Measurements from ENCODE around the gene TEX2. TPM values are rescaled to one million over a fixed set of nuclear protein-coding genes. Genes with fewer than 3 reads are reported as not detected.
"Not testable (repeated sequence)": the region's sequence is repeated elsewhere in the genome, so short reads cannot be mapped to it uniquely, and the experiment has no call there.

Gene TEX2
- total RNA-seq, 1 experiment from 2014 or later: 22.7 TPM

DNA sequence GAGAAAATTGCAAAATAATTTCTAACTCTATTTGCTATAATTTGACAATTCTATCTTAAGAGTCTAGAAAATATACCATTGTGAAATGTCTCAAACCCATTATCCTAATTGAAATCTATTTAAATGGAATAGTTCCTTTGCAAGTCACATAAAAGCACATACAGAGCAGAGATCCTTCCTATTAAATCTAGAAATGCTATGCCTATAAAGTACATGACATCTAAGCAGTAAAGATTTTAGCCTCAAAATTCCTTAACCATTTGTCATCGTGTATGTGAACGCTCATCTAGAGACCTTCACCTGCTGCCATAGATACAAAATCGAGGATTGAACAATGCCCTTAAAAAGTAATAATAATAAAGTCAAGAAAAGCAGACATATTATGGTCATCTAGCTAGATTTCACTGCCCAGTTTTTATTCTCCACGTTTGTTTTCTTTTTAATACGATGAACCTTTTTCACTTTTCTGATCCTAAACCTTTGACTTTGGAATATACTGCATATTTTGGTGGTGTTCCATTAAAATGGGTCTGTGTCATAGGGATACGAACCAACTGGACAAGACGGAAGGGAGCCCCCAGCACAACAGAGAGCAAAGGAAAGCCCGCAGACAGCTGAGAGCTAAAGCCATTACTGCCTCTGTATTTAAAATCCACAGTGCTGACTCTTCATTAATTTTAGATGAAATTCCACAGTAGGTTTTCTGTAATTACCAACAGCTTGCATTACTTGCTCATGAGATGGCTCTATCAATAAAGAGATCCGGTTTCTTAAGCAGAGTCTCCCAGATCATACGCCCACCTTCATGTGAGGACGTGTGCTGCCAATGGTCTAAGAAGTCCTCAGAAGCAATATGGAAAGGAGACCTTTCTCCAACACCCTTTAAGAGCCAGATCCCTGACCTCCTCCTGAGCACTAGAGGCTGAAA lies 17.6 kb downstream of the TEX2 start:
- in situ Hi-C loops (cut with HindIII; ENCODE audit: low sequenced_read_pairs): no loop called here
- no peak for DNase-seq (ENCODE audit: low spot score)

DNA sequence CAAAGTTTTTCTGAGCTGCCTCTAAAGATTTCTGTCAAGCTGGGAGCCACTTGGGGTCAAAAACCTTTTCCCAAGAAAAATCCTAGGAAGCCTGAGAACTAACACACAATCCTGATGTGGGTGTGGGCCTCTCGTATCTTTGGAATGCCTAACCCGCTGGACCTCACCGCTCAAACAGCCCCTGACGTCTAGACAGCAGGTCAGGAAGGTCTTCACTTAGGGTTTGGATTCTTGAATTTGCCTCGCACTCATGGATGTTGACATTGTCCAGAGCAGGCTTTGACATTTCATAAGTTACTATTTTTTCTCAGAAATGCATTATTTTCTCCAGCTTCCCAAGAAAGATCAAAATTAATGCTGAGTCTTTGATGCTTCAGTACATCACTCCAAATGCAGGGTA lies 18.9 kb downstream of the TEX2 start:
- in situ Hi-C loops (cut with HindIII; ENCODE audit: low sequenced_read_pairs): no loop called here
- no peak for DNase-seq (ENCODE audit: low spot score)

- no peak for DNase-seq (ENCODE audit: low spot score)
- in situ Hi-C loops (cut with HindIII; ENCODE audit: low sequenced_read_pairs): no loop called here
Measured at GRCh38 chr17:64243340-64243739, 19.7 kb downstream of the TEX2 start.

GRCh38 chr17:64242633-64243032 lies 20.4 kb downstream of the TEX2 start:
- in situ Hi-C loops (cut with HindIII; ENCODE audit: low sequenced_read_pairs): no loop called here
- DNase-seq (ENCODE audit: low spot score): no peak

DNA sequence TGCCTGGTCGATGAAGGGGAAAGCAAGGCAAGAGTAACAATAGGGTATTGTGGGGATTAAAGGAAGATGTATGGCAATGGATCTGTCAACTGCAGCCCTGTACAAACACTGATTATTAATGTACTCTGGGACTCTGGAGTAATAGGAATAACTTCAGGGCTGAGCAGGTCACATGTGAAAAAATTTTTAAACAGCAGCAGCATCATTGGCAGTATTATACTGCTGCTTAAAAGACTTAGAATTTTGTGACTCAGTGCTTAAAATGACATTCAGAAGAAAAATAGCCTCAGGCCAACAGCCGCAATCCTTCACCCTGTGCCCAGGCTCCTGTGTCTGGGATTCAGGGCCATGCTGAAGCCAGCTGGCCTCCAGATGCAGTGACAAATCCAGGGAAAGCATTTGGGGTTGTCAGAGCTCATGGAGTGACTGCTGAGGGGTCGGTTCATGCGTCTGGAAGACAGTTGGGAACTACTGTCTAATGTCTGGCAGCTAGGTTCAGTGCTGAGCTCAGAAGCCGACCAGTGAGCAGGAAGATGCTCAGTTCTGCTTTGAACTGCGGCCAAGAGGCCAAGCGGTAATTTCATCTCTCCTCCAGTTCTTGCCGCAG lies 22.2 kb downstream of the TEX2 start:
- in situ Hi-C loops (cut with HindIII; ENCODE audit: low sequenced_read_pairs): no loop called here
- DNase-seq (ENCODE audit: low spot score): peak; percentile 87

DNA sequence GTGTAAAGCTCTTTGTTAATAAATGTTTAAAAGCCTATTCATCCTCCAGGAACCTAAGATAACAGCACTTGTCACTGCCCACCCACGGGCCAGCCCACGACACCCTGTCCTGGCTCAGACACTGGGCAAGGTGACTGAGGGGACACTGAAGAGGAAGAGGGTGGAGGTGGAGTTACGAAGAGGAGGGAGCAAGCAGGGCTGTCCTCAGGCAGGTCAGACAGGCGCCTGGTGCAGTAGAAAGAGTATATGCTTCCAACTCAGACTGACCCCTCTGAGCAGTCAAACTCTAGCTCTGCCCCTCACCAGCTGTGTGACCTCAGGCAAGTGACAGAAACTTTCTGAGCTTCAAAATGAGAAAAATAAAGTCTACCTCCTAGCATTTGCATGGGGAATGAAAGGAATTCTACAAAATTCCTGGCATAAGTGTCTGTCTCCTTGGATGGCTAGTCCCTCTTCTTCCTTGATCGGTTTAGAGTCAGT lies 22.8 kb downstream of the TEX2 start:
- no peak for DNase-seq (ENCODE audit: low spot score)
- in situ Hi-C loops (cut with HindIII; ENCODE audit: low sequenced_read_pairs): no loop called here

GRCh38 chr17:64238449-64238848 lies 24.6 kb downstream of the TEX2 start:
- DNase-seq (ENCODE audit: low spot score); in situ Hi-C loops (cut with HindIII; ENCODE audit: low sequenced_read_pairs): not testable (repeated sequence)

GRCh38 chr17:64236827-64237403 lies 26.1 kb downstream of the TEX2 start:
- no peak for DNase-seq (ENCODE audit: low spot score)
- in situ Hi-C loops (cut with HindIII; ENCODE audit: low sequenced_read_pairs): no loop called here

DNA sequence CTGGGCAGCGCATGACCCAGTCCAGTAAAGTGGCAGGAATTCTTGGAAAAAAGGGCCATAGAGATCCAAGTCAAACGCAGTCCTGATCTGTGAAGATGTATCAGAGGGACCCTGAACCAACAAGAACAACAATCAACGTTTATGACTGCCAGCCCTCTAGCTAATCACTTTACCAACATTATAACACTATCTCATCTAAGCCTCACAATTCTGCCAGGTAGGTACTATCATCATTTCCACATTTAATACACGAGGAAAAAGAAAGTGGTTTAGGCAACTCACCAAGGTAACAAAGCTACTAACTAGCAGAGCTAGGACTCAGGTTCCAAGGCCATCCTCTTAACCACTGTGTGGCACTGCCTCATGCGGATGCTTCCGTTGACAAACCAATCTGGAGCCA lies 28.1 kb downstream of the TEX2 start:
- in situ Hi-C loops (cut with HindIII; ENCODE audit: low sequenced_read_pairs): no loop called here
- DNase-seq (ENCODE audit: low spot score): no peak

GRCh38 chr17:64232466-64233262 lies 30.4 kb downstream of the TEX2 start:
- in situ Hi-C loops (cut with HindIII; ENCODE audit: low sequenced_read_pairs): no loop called here
- DNase-seq (ENCODE audit: low spot score): no peak

DNA sequence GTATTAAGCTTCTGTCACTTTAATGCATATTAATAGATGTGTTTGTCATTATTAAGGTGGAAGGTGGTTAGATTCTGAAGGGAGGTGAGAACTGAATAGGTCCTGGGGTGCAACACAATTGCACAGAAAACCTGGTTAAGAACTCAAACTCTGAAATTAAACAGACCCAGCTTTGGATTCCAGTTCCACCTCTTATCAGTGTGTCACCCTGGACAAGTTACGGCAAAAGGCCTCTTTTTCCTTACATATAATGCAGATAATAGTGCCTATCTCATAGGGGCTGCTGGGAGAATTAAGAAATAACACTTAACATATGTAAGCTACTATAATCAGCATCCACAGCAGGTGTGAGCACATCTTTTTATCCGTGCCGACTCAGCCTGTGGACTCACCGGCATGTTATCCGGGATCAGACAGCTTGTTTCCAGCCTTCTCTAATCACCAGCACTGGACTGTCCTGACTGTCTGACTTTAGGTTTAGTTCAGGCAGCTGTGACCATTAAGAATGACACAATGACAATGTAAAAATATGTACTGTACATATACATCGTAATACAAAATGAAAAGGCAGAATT lies 31.4 kb downstream of the TEX2 start:
- DNase-seq (ENCODE audit: low spot score): no peak
- in situ Hi-C loops (cut with HindIII; ENCODE audit: low sequenced_read_pairs): no loop called here

DNA sequence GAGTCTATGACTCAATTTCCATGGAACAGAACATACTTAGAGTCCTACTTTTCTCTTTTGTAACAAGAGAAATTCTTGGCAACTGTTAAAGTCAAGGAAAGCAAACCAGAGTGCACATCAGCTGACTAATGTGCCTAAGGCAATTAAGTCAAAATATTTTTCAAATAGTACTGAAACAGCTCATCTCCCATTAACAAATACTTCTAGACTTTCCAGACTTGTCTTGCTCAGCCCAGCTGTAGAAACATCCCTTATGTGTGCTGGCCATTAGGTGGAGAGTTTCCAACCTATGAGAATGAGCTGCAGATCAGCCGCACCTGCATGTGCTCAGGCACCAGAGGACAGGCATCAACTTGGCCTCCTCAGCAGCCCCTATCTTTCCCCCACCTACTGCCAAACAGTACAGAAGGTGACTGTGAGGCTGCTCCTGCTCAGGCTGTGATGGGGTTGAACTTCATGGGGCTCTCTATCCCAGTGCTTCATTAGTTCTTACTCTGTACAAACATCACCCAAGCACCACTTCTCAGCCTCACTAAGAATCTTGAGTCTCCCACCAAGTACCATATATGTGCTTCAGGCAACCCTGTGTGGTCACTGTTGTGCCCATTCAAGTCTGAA lies 32.2 kb downstream of the TEX2 start:
- in situ Hi-C loops (cut with HindIII; ENCODE audit: low sequenced_read_pairs): no loop called here
- DNase-seq (ENCODE audit: low spot score): no peak

DNA sequence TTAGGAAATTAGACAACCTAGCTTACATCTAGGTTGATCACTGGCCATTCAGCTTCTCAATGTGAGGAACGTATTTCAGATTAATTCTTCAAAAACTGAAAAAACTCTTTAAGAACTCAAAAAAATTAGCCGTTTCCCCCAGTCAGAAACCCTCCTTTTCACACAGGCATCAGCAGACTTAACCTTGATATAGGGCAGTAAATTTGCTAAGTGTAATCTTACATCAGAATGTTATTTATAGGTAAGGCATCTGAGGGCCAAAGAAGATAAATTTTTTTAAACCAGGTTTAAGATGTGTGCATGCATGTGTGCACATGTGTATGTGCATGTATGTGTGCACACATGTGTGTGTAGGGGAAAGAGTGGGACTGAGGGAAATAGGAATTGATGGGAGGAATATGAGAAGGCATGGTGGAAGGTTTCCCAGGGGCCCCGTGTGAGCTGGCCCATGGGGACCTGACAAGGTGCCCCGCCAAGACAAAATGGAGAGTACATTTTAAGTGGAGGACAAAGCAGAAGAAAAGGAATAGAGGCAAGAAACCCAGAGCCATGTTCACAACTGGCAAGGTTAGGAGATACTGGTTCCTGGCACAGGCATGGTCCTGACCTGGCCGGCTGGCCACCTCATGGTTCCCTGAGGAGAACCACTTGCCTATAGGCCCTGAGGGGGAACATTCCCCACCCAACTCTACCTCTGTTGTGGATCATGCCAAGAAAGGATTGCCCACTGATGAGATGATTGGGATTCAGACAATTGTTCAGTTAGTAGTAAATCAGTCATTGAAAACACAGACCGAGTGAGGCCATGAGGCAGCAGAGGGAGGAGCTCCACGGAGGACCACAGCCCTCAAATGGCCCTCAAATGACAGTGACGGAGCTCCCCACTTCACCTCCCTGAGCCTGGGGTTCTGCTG lies 33.0 kb downstream of the TEX2 start:
- in situ Hi-C loops (cut with HindIII; ENCODE audit: low sequenced_read_pairs): no loop called here
- DNase-seq (ENCODE audit: low spot score): no peak

DNA sequence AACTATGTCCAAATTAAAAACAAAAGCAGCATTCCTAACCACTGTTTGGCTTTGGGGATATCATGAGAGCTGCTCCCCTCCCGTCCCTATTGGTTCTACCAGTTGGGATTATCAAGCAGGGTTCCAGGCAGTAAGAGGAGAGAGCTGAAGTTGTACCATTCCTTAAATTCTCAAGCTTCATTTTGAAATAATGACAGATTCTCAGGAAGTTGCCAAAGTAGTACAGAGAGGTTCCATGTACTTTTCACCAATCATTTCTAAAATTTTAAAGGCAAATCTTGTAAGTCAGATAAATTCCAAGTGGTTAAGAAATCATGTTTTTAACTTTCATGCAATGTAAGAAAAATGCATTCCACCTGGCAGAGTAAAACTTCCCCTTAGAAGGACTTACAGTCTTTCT lies 36.9 kb downstream of the TEX2 start:
- in situ Hi-C loops (cut with HindIII; ENCODE audit: low sequenced_read_pairs): no loop called here
- no peak for DNase-seq (ENCODE audit: low spot score)

- DNase-seq (ENCODE audit: low spot score): no peak
- in situ Hi-C loops (cut with HindIII; ENCODE audit: low sequenced_read_pairs): no loop called here
Measured at GRCh38 chr17:64225410-64225809, 37.6 kb downstream of the TEX2 start.

GRCh38 chr17:64223931-64224629 lies 39.0 kb downstream of the TEX2 start:
- DNase-seq (ENCODE audit: low spot score): peak; percentile 90
- in situ Hi-C loops (cut with HindIII; ENCODE audit: low sequenced_read_pairs): no loop called here

- in situ Hi-C loops (cut with HindIII; ENCODE audit: low sequenced_read_pairs): no loop called here
- DNase-seq (ENCODE audit: low spot score): peak; percentile 75
Measured at GRCh38 chr17:64223283-64223682, 39.8 kb downstream of the TEX2 start.
